IMR-90 (cell line): ENCODE measurements around the gene LILRB2. TPM values are rescaled to one million over a fixed set of nuclear protein-coding genes. Genes with fewer than 3 reads are reported as not detected.

Experiments used
- ATAC-seq: fragments of 200-7000 bp; cut with Tn5 transposase; 2 replicates; pipeline ENCODE4 v1.9.1; 2020; ENCODE audit warnings: low read depth, mild to moderate bottlenecking, moderate library complexity
- BruUV-seq: library from RNA; stranded (reverse); fragments of 400-500 nt; replicated peaks from 2 replicates; lab custom pipeline; 2021; lab: Mats Ljungman, UMichigan
- CTCF ChIA-PET: fragments of 300-600 bp; formaldehyde crosslinking; extraction: SDS; loops from one replicate; lab custom pipeline; 2021; ENCODE audit warnings: antibody characterized with exemption; lab: Yijun Ruan, JAX
- POLR2A ChIA-PET: fragments of 300-600 bp; sonication (Branson Sonifier 250); formaldehyde crosslinking; loops from one replicate; lab custom pipeline; 2022; ENCODE audit warnings: antibody characterized with exemption; ENCODE audit not compliant: unreplicated experiment; lab: Charles Lee
- DNase-seq: peaks from one replicate; pipeline ENCODE4 v3.0.0; 2013
- H2AFZ ChIP-seq: replicated peaks from 2 replicates; pipeline ENCODE3; 2013; ENCODE audit warnings: low read length, mild to moderate bottlenecking; ENCODE audit not compliant: poor library complexity
- H2AK5ac ChIP-seq: 2 replicates; pipeline ENCODE4 v1.6.1; 2013; ENCODE audit warnings: low read depth, low read length, inconsistent platforms
- H2AK9ac ChIP-seq: replicated peaks from 2 replicates; pipeline ENCODE3; 2013; ENCODE audit warnings: mild to moderate bottlenecking, low read depth, low read length, moderate library complexity; ENCODE audit not compliant: poor library complexity
- H2BK120ac ChIP-seq: 2 replicates; pipeline ENCODE4 v1.6.1; 2013; ENCODE audit warnings: low read depth, low read length, inconsistent platforms
- H2BK15ac ChIP-seq: 3 replicates; pipeline ENCODE4 v1.6.1; 2013; ENCODE audit warnings: low read depth, low read length, inconsistent platforms
- H2BK20ac ChIP-seq: 2 replicates; pipeline ENCODE4 v1.6.1; 2013; ENCODE audit warnings: low read depth, mild to moderate bottlenecking, inconsistent platforms, low read length, moderate library complexity
- H2BK5ac ChIP-seq: 2 replicates; pipeline ENCODE4 v1.6.1; 2013; ENCODE audit warnings: mild to moderate bottlenecking, low read depth, low read length, inconsistent platforms; ENCODE audit not compliant: poor library complexity, severe bottlenecking
- H3K14ac ChIP-seq: replicated peaks from 2 replicates; pipeline ENCODE4 v1.6.1; 2013; ENCODE audit warnings: low read depth, low read length, inconsistent platforms
- H3K18ac ChIP-seq: 2 replicates; pipeline ENCODE4 v1.6.1; 2013; ENCODE audit warnings: low read depth, low read length, control low read depth
- H3K23ac ChIP-seq: 2 replicates; pipeline ENCODE4 v1.6.1; 2013; ENCODE audit warnings: low read depth, low read length, inconsistent platforms
- H3K27ac ChIP-seq: 2 replicates; pipeline ENCODE4 v1.5.1; 2013; ENCODE audit warnings: mild to moderate bottlenecking, control low read depth, low read length; ENCODE audit not compliant: insufficient read depth
- H3K27me3 ChIP-seq: 2 replicates; pipeline ENCODE4 v1.6.1; 2013; ENCODE audit warnings: low read length; ENCODE audit not compliant: control insufficient read depth, insufficient read depth
- H3K36me3 ChIP-seq: 2 replicates; pipeline ENCODE4 v1.6.1; 2013; ENCODE audit warnings: low read length, mixed read lengths; ENCODE audit not compliant: control insufficient read depth, insufficient read depth
- H3K4ac ChIP-seq: 2 replicates; pipeline ENCODE4 v1.6.1; 2013; ENCODE audit warnings: low read depth, low read length, inconsistent platforms
- H3K4me1 ChIP-seq: 2 replicates; pipeline ENCODE4 v1.6.1; 2013; ENCODE audit warnings: low read length, mixed read lengths; ENCODE audit not compliant: control insufficient read depth, insufficient read depth
- H3K4me2 ChIP-seq: 2 replicates; pipeline ENCODE4 v1.6.1; 2013; ENCODE audit warnings: low read depth, mild to moderate bottlenecking, control low read depth, low read length, moderate library complexity
- H3K4me3 ChIP-seq: 2 replicates; pipeline ENCODE4 v1.5.1; 2013; ENCODE audit warnings: low read depth, mild to moderate bottlenecking, control low read depth, low read length, moderate library complexity; ENCODE audit not compliant: insufficient read depth
- H3K56ac ChIP-seq: 2 replicates; pipeline ENCODE4 v1.6.1; 2013; ENCODE audit warnings: low read length, inconsistent platforms; ENCODE audit not compliant: insufficient read depth; ENCODE audit errors: extremely low read depth
- H3K79me1 ChIP-seq, 2 experiments: 2 replicates each; pipeline ENCODE4 v1.6.1; 2013; ENCODE audit warnings: low read length in 2 of 2, inconsistent platforms in 1 of 2, low read depth in 1 of 2
- H3K9ac ChIP-seq: 2 replicates; pipeline ENCODE4 v1.6.1; 2013; ENCODE audit warnings: low read depth, low read length, control low read depth
- H3K9me1 ChIP-seq: 2 replicates; pipeline ENCODE4 v1.6.1; 2013; ENCODE audit warnings: low read length, inconsistent platforms; ENCODE audit not compliant: insufficient read depth
- H3K9me3 ChIP-seq: 2 replicates; pipeline ENCODE4 v1.6.1; 2013; ENCODE audit warnings: low read length; ENCODE audit not compliant: control insufficient read depth, insufficient read depth
- H4K20me1 ChIP-seq: 2 replicates; pipeline ENCODE4 v1.6.1; 2013; ENCODE audit warnings: low read length, inconsistent platforms; ENCODE audit not compliant: insufficient read depth
- H4K5ac ChIP-seq: 2 replicates; pipeline ENCODE4 v1.6.1; 2013; ENCODE audit warnings: mild to moderate bottlenecking, low read depth, low read length, control low read depth
- H4K8ac ChIP-seq, 2 experiments: 2 replicates each; pipeline ENCODE4 v1.6.1; 2013; ENCODE audit warnings: low read depth in 2 of 2, low read length in 2 of 2, control low read depth in 1 of 2, inconsistent platforms in 1 of 2
- H4K91ac ChIP-seq: 2 replicates; pipeline ENCODE4 v1.6.1; 2013; ENCODE audit warnings: low read depth, low read length, inconsistent platforms; ENCODE audit not compliant: insufficient read depth
- BHLHE40 ChIP-seq: fragments of 150-350 bp; IDR thresholded peaks from 2 replicates; pipeline ENCODE4 v1.6.1; 2016; ENCODE audit warnings: mild to moderate bottlenecking, low read depth, low read length
- CEBPB ChIP-seq: IDR thresholded peaks from 2 replicates; pipeline ENCODE4 v1.6.1; 2012; ENCODE audit warnings: low read depth, low read length, improper control_type of control experiment
- CHD1 ChIP-seq: IDR thresholded peaks from 2 replicates; pipeline ENCODE4 v1.6.1; 2012; ENCODE audit warnings: low read depth, low read length, improper control_type of control experiment
- FOS ChIP-seq: fragments of 150-350 bp; IDR thresholded peaks from 2 replicates; pipeline ENCODE4 v1.6.1; 2016; ENCODE audit warnings: low read depth, low read length
- MAFK ChIP-seq: IDR thresholded peaks from 2 replicates; pipeline ENCODE4 v1.6.1; 2012; ENCODE audit warnings: low read depth, low read length, improper control_type of control experiment
- MAZ ChIP-seq: IDR thresholded peaks from 2 replicates; pipeline ENCODE4 v1.6.1; 2012; ENCODE audit warnings: low read depth, mild to moderate bottlenecking, low read length, improper control_type of control experiment, moderate library complexity, borderline replicate concordance
- MXI1 ChIP-seq: IDR thresholded peaks from 2 replicates; pipeline ENCODE4 v1.6.1; 2012; ENCODE audit warnings: low read depth, mild to moderate bottlenecking, low read length, moderate library complexity, borderline replicate concordance
- NFE2L2 ChIP-seq: fragments of 150-350 bp; IDR thresholded peaks from 2 replicates; pipeline ENCODE4 v1.6.1; 2016; ENCODE audit warnings: low read depth, mild to moderate bottlenecking, low read length
- POLR2A ChIP-seq: IDR thresholded peaks from 2 replicates; pipeline ENCODE4 v1.6.1; 2012; ENCODE audit warnings: mild to moderate bottlenecking, low read depth, low read length
- RAD21 ChIP-seq: IDR thresholded peaks from 2 replicates; pipeline ENCODE4 v1.6.1; 2012; ENCODE audit warnings: low read length, improper control_type of control experiment
- RCOR1 ChIP-seq: IDR thresholded peaks from 2 replicates; pipeline ENCODE4 v1.6.1; 2012; ENCODE audit warnings: mild to moderate bottlenecking, low read length, improper control_type of control experiment; ENCODE audit not compliant: insufficient replicate concordance
- RFX5 ChIP-seq: IDR thresholded peaks from 2 replicates; pipeline ENCODE4 v1.8.0; 2012; ENCODE audit warnings: low read depth, mild to moderate bottlenecking, low read length, moderate library complexity
- SMC3 ChIP-seq: fragments of 150-350 bp; IDR thresholded peaks from 2 replicates; pipeline ENCODE4 v1.6.1; 2016; ENCODE audit warnings: low read depth, mild to moderate bottlenecking, antibody characterized with exemption, low read length, moderate library complexity
- WGBS, 2 experiments: methylation state at CpG; one replicate each; pipeline versions ENCODE4 v1.1.5 to v1.1.7; 2013; ENCODE audit warnings: missing lambda C conversion rate in 2 of 2; ENCODE audit not compliant: insufficient read length in 1 of 2; ENCODE audit errors: extremely low coverage in 2 of 2; 5-methylcytosine and 5-hydroxymethylcytosine counted together
- dilution Hi-C: fragments of 300-500 bp; cut with HindIII; formaldehyde crosslinking; loops from one replicate; pipeline ENCODE4 v1.14.3; 2018; ENCODE audit warnings: low sequenced_read_pairs; ENCODE audit not compliant: unreplicated experiment
- in situ Hi-C: fragments of 300-500 bp; cut with MboI; formaldehyde crosslinking; loops from 3 replicates; pipeline ENCODE4 v1.14.3; 2019; ENCODE audit warnings: low sequenced_read_pairs, inconsistent platforms, mixed read lengths
- intact Hi-C: fragments of 100-400 bp; cut with micrococcal nuclease; formaldehyde crosslinking; loops from 2 replicates; pipeline ENCODE4 v1.10.0; 2022
- polyA plus RNA-seq, 3 experiments: library from polyadenylated mRNA; depleted of rRNA; stranded (reverse); fragments of >200 nt; gene quantifications; 2 replicates each; pipeline ENCODE4 v1.2.3, GENCODE V29; 2012; ENCODE audit warnings: low replicate concordance in 1 of 3
- total RNA-seq: library from RNA; depleted of rRNA; stranded (reverse); fragments of >200 nt; gene quantifications from 2 replicates; pipeline ENCODE4 v1.2.3, GENCODE V29; 2012
- TF ChIP-seq, protein P1 (sequence below): fragments of 150-350 bp; IDR thresholded peaks from 2 replicates; pipeline ENCODE4 v1.6.1; 2017; ENCODE audit warnings: mild to moderate bottlenecking, antibody characterized with exemption, low read length, low read depth
- TF ChIP-seq, protein P2 (sequence below): conservative IDR thresholded peaks from 2 replicates; pipeline ENCODE4 v1.5.1; 2012; ENCODE audit warnings: mild to moderate bottlenecking, low read depth, low read length, improper control_type of control experiment
- TF ChIP-seq, protein P3 (sequence below): fragments of 150-350 bp; IDR thresholded peaks from 2 replicates; pipeline ENCODE4 v1.6.1; 2016; ENCODE audit warnings: low read depth, mild to moderate bottlenecking, low read length, moderate library complexity, borderline replicate concordance

The LILRB2 gene
- total and polyA plus RNA-seq, 2 of the 4 experiments (the other 2 are of a cell fraction) = not detected

DNA sequence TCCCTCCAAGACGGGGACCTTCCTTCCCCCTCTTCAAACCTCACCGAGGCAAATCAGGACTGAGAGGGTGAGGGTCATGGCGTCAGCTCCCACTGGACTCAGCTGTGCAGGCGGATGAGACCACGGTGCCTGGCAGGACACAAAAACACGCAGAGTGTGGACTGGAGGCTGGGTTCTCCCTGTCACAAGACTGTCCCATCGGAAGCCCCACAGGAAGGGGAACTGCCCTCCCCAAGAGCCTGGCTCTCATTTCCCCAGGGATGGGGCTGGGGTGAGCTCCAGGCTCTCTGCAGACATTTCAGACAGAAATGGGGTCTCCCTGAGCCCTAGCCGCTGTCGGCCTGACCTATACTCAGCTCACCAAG, 23.8 kb downstream of the LILRB2 start, which contains the start of gene LILRB5:
TSS of gene LILRB5 (minus strand) at position 158 of the 365 bp plus-strand sequence. CDS start at position 78, 80 bp downstream.
- in situ Hi-C loops (no loop called here), dilution Hi-C loops (no loop called here), intact Hi-C loops (no loop called here)
- no peak within 1 kb of the TSS for H3K56ac ChIP-seq
- peak within 1 kb of the TSS; percentile 21 for H2AFZ ChIP-seq
- no peaks in the 10 kb centered on the region for H3K9me1 ChIP-seq
- CTCF ChIA-PET = no interaction called here
- POLR2A ChIA-PET = no interaction called here
- H2BK20ac ChIP-seq = no peak within 1 kb of the TSS
- H4K91ac ChIP-seq = no peak within 1 kb of the TSS
- H3K36me3 ChIP-seq = no peaks in the 10 kb centered on the region
- H3K4me2 ChIP-seq = no peak within 1 kb of the TSS
- H2BK5ac ChIP-seq = no peak within 1 kb of the TSS
- H4K8ac ChIP-seq = no peak within 1 kb of the TSS
- H3K4me1 ChIP-seq = no peaks in the 10 kb centered on the region
- H3K23ac ChIP-seq = no peak within 1 kb of the TSS
- BruUV-seq = no TSS peak
- no peaks in the 10 kb centered on the region for H4K20me1 ChIP-seq
- no peaks in the 10 kb centered on the region for H3K79me1 ChIP-seq
- no peak for DNase-seq
- WGBS, 2 experiments = 62% methylated on average over 5 of the region's 9 CpGs; no CpG with 5 or more reads in 1 of the 2 experiments
- H2AK5ac ChIP-seq = no peak within 1 kb of the TSS
- no peaks in the 10 kb centered on the region for H3K9me3 ChIP-seq
- H3K9ac ChIP-seq = no peak within 1 kb of the TSS
- H3K14ac ChIP-seq = no peak within 1 kb of the TSS
- no peak within 1 kb of the TSS for H3K18ac ChIP-seq
- no peak within 1 kb of the TSS for H2AK9ac ChIP-seq
- no peak within 1 kb of the TSS for H3K4ac ChIP-seq
- H3K27me3 ChIP-seq = peaks cover 22% of the 10 kb centered on the region
- H3K4me3 ChIP-seq = no peak within 1 kb of the TSS
- TF ChIP-seq CHD1 = no peak
- TF ChIP-seq, protein P1, sequence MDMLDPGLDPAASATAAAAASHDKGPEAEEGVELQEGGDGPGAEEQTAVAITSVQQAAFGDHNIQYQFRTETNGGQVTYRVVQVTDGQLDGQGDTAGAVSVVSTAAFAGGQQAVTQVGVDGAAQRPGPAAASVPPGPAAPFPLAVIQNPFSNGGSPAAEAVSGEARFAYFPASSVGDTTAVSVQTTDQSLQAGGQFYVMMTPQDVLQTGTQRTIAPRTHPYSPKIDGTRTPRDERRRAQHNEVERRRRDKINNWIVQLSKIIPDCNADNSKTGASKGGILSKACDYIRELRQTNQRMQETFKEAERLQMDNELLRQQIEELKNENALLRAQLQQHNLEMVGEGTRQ = no peak
- no peak for TF ChIP-seq FOS
- TF ChIP-seq, protein P2, sequence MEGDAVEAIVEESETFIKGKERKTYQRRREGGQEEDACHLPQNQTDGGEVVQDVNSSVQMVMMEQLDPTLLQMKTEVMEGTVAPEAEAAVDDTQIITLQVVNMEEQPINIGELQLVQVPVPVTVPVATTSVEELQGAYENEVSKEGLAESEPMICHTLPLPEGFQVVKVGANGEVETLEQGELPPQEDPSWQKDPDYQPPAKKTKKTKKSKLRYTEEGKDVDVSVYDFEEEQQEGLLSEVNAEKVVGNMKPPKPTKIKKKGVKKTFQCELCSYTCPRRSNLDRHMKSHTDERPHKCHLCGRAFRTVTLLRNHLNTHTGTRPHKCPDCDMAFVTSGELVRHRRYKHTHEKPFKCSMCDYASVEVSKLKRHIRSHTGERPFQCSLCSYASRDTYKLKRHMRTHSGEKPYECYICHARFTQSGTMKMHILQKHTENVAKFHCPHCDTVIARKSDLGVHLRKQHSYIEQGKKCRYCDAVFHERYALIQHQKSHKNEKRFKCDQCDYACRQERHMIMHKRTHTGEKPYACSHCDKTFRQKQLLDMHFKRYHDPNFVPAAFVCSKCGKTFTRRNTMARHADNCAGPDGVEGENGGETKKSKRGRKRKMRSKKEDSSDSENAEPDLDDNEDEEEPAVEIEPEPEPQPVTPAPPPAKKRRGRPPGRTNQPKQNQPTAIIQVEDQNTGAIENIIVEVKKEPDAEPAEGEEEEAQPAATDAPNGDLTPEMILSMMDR = no peak
- no peak for TF ChIP-seq MAZ
- TF ChIP-seq RCOR1 = no peak
- TF ChIP-seq SMC3 = no peak
- no peak for TF ChIP-seq MXI1
- TF ChIP-seq RFX5 = no peak
- TF ChIP-seq CEBPB = no peak
- TF ChIP-seq MAFK = no peak
- no peak for TF ChIP-seq BHLHE40
- TF ChIP-seq, protein P3, sequence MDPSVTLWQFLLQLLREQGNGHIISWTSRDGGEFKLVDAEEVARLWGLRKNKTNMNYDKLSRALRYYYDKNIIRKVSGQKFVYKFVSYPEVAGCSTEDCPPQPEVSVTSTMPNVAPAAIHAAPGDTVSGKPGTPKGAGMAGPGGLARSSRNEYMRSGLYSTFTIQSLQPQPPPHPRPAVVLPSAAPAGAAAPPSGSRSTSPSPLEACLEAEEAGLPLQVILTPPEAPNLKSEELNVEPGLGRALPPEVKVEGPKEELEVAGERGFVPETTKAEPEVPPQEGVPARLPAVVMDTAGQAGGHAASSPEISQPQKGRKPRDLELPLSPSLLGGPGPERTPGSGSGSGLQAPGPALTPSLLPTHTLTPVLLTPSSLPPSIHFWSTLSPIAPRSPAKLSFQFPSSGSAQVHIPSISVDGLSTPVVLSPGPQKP = no peak
- no peak for TF ChIP-seq RAD21
- no peak for TF ChIP-seq POLR2A
- TF ChIP-seq NFE2L2 = no peak
- no peak for ATAC-seq
- H3K27ac ChIP-seq = no peak within 1 kb of the TSS
- no peak within 1 kb of the TSS for H4K5ac ChIP-seq
- no peak within 1 kb of the TSS for H2BK15ac ChIP-seq
- H2BK120ac ChIP-seq = no peak within 1 kb of the TSS
